ENCODE results near the gene CELA3B. TPM values are rescaled to one million over a fixed set of nuclear protein-coding genes. Genes with fewer than 3 reads are reported as not detected.

CELA3B gene
- total RNA-seq, 1 experiment from 2014 or later, result 4.4 TPM

GRCh38 chr1:21935891-21936365 lies 40.9 kb upstream of the CELA3B start (continued):
- TF ChIP-seq CBFB (CRISPR knock-in tag; IDR thresholded peaks at IDR 0.05; ENCODE audit: low read depth), result no peak
- no peak for TF ChIP-seq NR3C1 (CRISPR knock-in tag; conservative IDR thresholded peaks at IDR 0.05; ENCODE audit: low read depth)
- no peak for TF ChIP-seq IRF2 (CRISPR knock-in tag; IDR thresholded peaks at IDR 0.05; ENCODE audit: borderline replicate concordance, low read depth)

GRCh38 chr1:21936366-21937031 lies 40.3 kb upstream of the CELA3B start:
- POLR2A ChIA-PET, result interaction anchor here (0.8 to 1.6 kb wide), 5 partner anchors 14 to 154 kb away, joined by 3 to 7 read pairs (median 4); partner anchors contain the start of gene USP48
- Mint-ChIP-seq H3K4me3 (peak overlapping the region; percentile 74), H3K9me3 (no peaks in the 10 kb centered on the region), H3K27me3 (ENCODE audit: low read depth) (peaks cover 3% of the 10 kb centered on the region; the same call in 1 of the 2 replicates), H3K4me1 (peaks cover 64% of the 10 kb centered on the region), H3K36me3 (no peaks in the 10 kb centered on the region), H3K27ac (peak overlapping the region; percentile 41)
- TF ChIP-seq FOXP1 (CRISPR knock-in tag; IDR thresholded peaks at IDR 0.05; ENCODE audit: borderline replicate concordance), result 0 out of 2 replicates have a peak, but pooled peaks have one; percentile 16
- 0 out of 2 replicates have a peak, but pooled peaks have one; percentile 17 for TF ChIP-seq MAX (CRISPR knock-in tag; IDR thresholded peaks at IDR 0.05)
- no peak for TF ChIP-seq ZNF532 (CRISPR knock-in tag; IDR thresholded peaks at IDR 0.05; ENCODE audit: borderline replicate concordance)
- TF ChIP-seq JUN (CRISPR knock-in tag; IDR thresholded peaks at IDR 0.05), result no peak
- TF ChIP-seq MXD4 (CRISPR knock-in tag; IDR thresholded peaks at IDR 0.05; ENCODE audit: borderline replicate concordance), result no peak
- TF ChIP-seq NFYB (CRISPR knock-in tag; conservative IDR thresholded peaks at IDR 0.05; ENCODE audit: low read depth), result no peak
- no peak for TF ChIP-seq FOXJ3 (CRISPR knock-in tag; IDR thresholded peaks at IDR 0.05; ENCODE audit: borderline replicate concordance)
- TF ChIP-seq, protein P1, sequence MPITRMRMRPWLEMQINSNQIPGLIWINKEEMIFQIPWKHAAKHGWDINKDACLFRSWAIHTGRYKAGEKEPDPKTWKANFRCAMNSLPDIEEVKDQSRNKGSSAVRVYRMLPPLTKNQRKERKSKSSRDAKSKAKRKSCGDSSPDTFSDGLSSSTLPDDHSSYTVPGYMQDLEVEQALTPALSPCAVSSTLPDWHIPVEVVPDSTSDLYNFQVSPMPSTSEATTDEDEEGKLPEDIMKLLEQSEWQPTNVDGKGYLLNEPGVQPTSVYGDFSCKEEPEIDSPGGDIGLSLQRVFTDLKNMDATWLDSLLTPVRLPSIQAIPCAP (CRISPR knock-in tag; IDR thresholded peaks at IDR 0.05), result no peak
- TF ChIP-seq ATF6 (CRISPR knock-in tag; IDR thresholded peaks at IDR 0.05), result no peak
- TF ChIP-seq, protein P2, sequence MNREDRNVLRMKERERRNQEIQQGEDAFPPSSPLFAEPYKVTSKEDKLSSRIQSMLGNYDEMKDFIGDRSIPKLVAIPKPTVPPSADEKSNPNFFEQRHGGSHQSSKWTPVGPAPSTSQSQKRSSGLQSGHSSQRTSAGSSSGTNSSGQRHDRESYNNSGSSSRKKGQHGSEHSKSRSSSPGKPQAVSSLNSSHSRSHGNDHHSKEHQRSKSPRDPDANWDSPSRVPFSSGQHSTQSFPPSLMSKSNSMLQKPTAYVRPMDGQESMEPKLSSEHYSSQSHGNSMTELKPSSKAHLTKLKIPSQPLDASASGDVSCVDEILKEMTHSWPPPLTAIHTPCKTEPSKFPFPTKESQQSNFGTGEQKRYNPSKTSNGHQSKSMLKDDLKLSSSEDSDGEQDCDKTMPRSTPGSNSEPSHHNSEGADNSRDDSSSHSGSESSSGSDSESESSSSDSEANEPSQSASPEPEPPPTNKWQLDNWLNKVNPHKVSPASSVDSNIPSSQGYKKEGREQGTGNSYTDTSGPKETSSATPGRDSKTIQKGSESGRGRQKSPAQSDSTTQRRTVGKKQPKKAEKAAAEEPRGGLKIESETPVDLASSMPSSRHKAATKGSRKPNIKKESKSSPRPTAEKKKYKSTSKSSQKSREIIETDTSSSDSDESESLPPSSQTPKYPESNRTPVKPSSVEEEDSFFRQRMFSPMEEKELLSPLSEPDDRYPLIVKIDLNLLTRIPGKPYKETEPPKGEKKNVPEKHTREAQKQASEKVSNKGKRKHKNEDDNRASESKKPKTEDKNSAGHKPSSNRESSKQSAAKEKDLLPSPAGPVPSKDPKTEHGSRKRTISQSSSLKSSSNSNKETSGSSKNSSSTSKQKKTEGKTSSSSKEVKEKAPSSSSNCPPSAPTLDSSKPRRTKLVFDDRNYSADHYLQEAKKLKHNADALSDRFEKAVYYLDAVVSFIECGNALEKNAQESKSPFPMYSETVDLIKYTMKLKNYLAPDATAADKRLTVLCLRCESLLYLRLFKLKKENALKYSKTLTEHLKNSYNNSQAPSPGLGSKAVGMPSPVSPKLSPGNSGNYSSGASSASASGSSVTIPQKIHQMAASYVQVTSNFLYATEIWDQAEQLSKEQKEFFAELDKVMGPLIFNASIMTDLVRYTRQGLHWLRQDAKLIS (CRISPR knock-in tag; IDR thresholded peaks at IDR 0.05; ENCODE audit: borderline replicate concordance), result no peak
- ATAC-seq (peak; percentile 3; the same call in 1 of the 2 replicates), DNase-seq (ENCODE audit: low spot score) (no peak)
- CTCF ChIA-PET, result interaction anchor here (1.1 to 2.0 kb wide), 7 partner anchors 10 to 54 kb away, joined by 3 to 4 read pairs (median 3); no protein-coding TSS in a partner anchor

Measured in WTC11 (cell line).